Activated effector memory CD4-positive, alpha-beta T cell treated with Interleukin-2 at 50 U/mL for 16 hours (primary cell): ENCODE results near the gene GOLGA6L25.
"Not testable (repeated sequence)": the region's sequence is repeated elsewhere in the genome, so short reads cannot be mapped to it uniquely, and the experiment has no call there.

Experiments
- DNase-seq: peaks from one replicate; pipeline ENCODE4 v3.0.0-alpha.2; 2020

Gene GOLGA6L25, protein sequence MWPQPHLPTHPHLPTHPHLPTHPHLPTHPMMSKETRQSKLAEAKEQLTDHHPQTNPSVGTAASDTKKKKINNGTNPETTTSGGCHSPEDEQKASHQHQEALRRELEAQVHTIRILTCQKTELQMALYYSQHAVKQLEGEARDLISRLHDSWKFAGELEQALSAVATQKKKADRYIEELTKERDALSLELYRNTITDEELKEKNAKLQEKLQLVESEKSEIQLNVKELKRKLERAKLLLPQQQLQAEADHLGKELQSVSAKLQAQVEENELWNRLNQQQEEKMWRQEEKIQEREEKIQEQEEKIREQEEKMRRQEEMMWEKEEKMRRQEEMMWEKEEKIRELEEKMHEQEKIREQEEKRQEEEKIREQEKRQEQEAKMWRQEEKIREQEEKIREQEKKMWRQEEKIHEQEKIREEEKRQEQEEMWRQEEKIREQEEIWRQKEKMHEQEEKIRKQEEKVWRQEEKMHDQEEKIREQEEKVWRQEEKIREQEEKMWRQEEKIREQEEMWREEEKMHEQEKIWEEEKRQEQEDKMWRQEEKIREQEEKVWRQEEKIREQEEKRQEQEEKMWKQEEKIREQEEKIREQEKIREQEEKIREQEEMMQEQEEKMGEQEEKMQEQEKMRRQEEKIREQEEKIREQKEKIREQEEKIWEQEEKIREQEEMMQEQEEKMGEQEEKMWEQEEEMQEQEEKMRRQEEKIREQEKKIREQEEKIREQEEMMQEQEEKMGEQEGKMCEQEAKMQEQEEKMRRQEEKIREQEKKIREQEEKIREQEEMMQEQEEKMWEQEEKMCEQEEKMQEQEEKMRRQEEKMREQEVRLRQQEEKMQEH

DNA sequence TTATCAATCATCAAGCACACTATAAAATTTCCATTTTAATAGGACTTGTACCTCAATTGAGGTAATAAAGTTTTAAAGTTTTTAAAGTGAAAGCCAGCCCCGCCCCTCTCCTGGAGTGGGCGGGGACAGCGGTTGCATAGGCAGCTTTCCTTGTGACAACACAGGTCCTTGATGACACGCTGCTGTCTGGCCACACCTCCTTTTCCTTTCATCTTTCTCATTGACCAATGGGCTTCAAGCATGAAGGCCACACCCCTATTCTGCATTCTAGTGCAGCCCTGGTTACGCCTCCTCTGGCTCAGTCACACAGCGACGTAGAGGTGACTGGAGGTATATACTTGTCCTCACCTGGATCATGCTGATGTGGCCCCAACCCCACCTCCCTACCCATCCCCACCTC is at the start of gene GOLGA6L25:
TSS of gene GOLGA6L25 (plus strand) at position 301 of the 400 bp plus-strand sequence. CDS start at position 362, 61 bp downstream.
- not testable (repeated sequence) for DNase-seq

DNA sequence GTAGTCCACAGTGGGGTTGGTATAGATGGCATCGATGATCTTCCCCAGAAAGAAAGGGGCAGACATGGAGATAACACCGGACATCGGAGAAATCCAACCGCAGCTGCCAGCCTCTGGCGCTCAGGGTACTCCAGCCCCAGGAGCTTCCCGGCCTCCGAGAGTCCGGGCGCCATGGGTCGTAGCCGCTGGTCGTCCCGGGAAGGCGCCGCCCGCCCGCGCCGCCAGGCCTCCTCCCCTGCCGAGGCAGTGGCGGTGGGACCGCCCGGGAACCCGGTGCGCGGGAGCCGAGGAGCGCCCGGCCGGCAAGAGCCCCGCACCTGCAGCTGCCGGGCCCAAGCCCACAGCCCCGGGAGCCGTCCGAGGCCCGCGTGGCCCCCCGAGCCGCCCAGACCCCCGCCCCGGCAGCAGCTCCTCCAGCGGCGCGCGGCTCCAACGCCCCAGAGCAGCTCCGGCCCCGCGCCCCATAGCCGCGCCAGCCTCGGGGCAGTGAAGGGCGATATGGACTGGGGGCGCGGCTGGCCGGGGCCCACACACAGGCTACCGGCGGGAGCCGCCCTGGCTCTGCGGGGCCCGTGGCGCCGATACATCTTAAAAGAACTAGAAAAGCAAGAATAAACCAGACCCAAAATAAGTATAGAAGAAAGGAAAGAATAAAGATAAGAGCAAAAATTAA is 45.0 kb upstream of the GOLGA6L25 start:
- not testable (repeated sequence) for DNase-seq

DNA sequence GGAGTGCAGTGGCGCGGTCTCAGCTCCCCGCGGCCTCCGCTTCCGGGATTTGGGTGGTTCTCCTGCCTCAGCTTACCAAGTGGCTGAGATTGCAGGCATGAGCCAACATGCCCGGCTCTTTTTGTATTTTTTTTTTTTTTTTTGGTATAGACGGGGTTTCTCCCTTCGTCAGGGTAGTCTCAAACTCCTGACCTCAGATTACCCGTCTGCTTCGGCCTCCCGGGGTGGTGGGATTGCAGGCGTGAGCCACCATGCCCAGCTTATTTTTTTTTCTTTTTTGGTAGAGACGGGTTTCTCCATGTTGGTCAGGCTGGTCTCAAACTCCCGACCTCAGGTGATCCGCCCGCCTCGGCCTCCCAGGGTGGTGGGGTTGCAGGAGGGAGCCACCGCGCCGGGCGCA is 39.2 kb upstream of the GOLGA6L25 start:
- not testable (repeated sequence) for DNase-seq

DNA sequence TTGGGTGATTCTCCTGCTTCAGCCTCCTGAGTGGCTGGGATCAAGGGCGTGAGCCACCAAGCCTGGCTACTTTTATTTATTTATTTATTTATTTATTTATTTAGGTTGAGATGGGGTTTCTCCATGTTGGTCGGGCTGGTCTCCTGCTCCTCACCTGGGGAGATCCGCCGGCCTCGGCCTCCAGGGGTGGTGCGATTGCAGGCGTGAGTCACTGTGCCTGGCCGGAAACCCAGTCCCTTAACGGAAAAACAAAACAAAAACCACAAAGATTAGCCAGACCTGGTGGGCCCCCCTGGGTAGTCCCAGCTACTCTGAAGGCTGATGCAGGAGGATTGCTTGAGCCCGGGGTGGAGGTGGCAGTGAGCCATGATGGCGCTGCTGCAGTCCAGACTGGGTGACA is 38.2 kb upstream of the GOLGA6L25 start:
- not testable (repeated sequence) for DNase-seq

DNA sequence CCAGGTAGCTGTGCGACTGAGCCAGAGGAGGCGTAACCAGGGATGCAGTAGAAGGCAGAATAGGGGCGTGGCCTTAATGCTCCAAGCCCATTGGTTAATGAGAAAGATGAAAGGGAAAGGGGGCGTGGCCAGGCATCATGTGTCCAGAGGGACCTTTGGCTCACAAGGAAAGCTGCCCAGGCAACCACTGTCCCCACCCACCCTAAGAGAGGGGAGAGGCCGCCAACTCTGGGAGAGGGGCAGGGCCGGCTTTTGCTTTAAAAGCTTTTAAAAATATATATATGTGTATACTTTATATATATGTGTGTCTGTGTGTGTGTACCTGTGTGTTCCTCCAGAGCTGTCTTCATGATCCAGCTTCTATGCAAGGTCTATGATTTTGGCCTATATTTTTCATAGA is 20.4 kb upstream of the GOLGA6L25 start, which contains the start of gene GOLGA8G:
TSS of gene GOLGA8G (minus strand) at position 18 of the 400 bp plus-strand sequence. CDS start 62 bp downstream, outside the sequence.
- DNase-seq: not testable (repeated sequence)

DNA sequence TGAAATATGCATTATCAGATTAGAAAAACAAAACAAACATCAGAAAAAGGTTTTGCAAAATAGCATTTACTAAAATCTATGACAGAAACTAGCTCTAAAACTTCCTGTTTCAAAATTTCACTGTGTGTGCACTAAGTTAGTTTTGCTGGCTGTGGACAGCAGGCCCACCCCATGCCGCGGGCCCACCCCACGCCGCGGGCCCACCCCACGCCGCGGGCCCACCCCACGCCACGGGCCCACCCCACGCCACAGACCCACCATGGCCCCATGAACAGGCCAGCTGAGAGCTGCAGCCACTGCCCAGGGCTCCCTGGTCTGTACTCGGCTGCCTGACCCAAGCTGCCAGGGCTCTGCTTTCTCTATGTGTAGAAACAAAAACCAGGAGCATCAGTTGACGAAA is 20.0 kb downstream of the GOLGA6L25 start:
- not testable (repeated sequence) for DNase-seq

DNA sequence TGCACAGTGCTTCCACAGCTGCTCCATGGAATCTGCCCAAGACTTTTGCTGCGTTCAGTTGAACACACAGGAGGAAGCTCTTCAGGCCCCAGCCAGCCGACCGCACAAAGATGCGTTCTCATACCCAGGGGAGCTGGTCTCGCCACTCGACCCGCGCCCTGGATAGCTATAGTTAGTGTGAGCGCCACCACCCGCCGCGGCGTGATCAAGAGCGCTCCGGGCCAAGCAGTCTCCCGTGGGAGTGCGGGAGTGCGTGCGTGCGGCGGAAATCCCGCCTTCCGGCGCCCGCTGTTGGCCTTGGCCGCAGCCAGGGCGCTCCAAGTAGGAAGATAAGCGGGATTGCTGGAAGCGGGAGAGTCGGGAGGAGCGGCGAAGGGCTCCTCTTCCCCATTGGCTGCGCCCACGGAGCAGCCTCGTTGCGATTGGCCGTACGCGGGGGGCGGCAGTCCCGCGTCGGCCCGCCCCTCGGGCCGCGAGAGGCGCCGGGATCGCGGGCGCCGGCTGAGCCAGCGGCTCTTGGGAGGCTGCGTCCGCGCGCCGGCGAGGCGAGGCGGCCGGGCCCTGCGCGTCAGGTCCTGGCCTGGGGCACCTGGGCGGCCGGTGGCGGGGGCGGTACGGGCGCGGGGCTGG is 35.7 kb downstream of the GOLGA6L25 start:
- DNase-seq: not testable (repeated sequence)

DNA sequence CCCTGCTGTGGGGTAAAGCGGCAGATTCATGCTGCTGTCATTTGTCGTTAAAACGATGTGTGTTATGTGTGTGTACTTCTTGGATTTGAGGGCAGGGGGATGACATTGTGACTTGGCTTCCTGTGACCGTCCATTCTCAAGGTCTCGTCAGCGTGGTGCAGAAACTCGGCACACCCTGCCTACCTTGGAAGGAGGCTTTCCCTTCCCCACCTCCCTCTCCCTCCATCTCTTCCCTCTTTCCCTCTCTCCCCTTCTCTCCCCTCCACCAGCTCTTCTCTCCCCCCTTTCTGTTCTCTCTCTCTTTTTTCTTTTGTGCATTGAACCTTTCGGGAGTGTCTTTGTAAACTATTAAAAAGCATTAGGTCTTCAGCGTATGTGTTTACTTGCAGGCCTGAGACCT is 36.4 kb downstream of the GOLGA6L25 start:
- DNase-seq: not testable (repeated sequence)

DNA sequence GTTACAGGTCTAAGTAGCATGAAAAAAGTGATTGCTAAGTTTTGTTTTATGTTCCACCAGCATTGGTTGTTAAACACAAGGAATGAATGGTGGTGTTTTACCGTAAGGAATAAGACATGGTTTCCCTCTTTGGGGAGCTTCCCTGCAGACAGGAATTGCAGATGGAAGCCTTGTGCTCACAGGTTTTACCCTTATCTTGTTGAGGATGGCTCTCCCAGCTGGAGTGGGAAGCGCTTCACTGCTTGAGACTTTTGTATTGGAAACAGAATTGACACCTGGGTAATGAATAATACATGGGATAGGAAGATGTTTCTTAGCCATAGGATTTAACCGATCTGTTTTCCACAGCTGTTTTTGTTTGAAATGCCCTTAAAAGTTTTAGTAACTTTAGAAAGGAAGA is 39.0 kb downstream of the GOLGA6L25 start:
- DNase-seq: not testable (repeated sequence)

DNA sequence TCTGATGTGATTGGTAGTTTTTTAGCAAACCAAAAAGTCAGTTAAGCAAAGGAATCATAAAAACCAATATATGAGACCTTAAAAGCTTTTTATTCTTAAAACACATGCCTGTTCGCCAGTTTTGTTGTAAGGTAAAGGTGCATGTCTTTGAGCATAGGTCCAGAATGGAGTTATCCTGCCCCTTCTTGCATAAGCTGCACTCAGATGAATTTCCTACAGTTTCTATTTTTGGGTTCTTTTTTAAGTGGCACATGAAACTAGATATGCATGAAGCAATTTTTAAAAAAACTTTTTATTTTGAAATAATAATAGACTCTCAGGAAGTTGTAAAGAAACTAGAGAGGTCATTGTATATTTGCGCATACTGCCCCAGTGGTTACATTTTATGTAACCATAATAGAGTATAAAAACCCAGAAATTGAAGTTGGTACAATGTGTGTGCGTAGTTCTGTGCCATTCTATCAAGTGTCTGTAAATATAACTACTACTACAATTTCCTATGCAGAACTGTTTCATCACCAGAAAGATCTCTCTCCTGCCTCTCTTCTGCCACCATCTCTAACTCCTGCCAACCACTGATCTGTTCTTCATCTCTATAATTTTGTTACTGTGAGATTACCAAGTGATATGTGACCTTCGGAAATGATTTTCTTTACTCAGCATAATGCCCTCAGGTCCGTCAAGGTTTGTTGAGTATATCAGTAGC is 40.2 kb downstream of the GOLGA6L25 start:
- not testable (repeated sequence) for DNase-seq

DNA sequence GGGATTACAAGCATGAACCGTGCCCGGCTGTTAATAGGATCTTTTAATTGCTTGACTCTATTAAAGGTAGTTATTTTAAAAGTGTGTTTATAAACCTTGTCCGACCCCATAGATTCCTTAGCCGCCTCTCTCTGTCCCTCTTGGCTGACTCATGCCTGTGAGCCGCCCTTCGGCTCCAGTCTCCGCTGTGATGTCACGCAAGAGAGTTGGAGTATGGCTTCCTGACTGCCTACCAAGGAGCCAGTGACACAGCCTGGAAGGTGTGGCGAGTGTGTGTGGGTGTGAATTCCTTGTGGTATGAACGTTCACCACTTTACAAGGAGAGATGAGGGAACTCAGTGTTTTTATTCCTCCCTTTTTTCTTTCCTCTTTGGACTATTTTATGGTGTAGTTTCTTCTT is 44.1 kb downstream of the GOLGA6L25 start:
- DNase-seq: not testable (repeated sequence)

DNA sequence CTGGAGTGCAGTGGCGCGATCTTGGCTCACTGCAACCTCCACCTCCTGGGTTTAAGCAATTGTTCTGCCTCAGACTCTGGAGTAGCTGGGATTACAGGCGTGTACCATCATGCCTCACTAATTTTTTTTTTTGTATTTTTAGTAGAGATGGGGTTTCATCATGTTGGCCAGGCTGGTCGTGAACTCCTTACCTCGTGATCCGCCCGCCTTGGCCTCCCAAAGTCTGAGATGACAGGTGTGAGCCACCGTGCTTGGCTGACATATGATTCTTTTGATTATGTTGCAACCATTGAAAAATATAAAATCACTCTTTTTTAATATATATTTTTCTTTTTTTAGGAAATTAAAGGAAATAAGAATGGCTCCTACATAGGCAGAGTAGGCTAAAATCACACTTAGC is 44.8 kb downstream of the GOLGA6L25 start:
- DNase-seq: not testable (repeated sequence)

DNA sequence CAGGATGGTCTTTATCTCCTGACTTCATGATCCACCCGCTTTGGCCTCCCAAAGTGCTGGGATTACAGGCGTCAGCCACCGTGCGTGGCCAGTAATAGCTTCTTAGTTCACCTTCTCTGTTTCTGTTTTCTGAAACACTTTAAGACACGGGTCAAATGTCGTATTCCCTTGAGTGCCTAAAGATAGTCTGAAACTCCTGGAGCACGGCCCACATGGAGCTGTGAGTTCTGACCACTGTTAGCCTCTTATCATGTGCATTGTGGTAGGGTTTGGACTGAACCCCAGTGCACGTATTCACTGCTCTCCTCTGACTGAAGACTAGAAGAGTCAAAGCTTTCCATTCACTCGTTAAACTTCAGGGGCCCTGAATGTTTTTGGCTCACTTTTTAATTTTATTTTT is 48.8 kb downstream of the GOLGA6L25 start:
- not testable (repeated sequence) for DNase-seq
